ENCODE measurements around the gene EHD1.

The EHD1 gene

GRCh38 chr11:64856382-64857227 lies 21.8 kb downstream of the EHD1 start:
- Histone ChIP-seq H3K9me2 (replicated peaks; ENCODE audit: insufficient read depth, low read length) (no peaks in the 10 kb centered on the region), H3K4me3 (ENCODE audit: low read length) (no peak overlapping the region), H3K27me3 (replicated peaks; ENCODE audit: insufficient read depth, low read length) (no peaks in the 10 kb centered on the region), H3K9ac (ENCODE audit: low read length) (no peak overlapping the region), H3K79me2 (ENCODE audit: low read length) (peaks cover 20% of the 10 kb centered on the region), H3K4me1 (ENCODE audit: low read length) (peaks cover 49% of the 10 kb centered on the region), H3K9me3 (replicated peaks; ENCODE audit: insufficient read depth, low read length) (no peaks in the 10 kb centered on the region), H3F3A (ENCODE audit: insufficient read depth, low read length) (peaks cover 30% of the 10 kb centered on the region), H3K27ac (ENCODE audit: low read length) (no peak overlapping the region), H2AFZ (ENCODE audit: low read length) (no peak overlapping the region), H4K20me1 (ENCODE audit: insufficient read depth, low read length) (no peaks in the 10 kb centered on the region), H3K4me2 (ENCODE audit: low read depth, low read length) (no peak overlapping the region), H3K36me3 (replicated peaks; ENCODE audit: insufficient read depth, low read length) (0 out of 2 replicates have a peak, but pooled peaks cover 5% of the 10 kb centered on the region)
- TF ChIP-seq EZH2phosphoT487 (IDR thresholded peaks at IDR 0.05; ENCODE audit: low read length) (no peak), EZH2 (optimal IDR thresholded peaks at IDR 0.05; ENCODE audit: low read depth, low read length) (no peak), CTCF (IDR thresholded peaks at IDR 0.05; ENCODE audit: low read length) (no peak)
- DNase-seq: no peak

GRCh38 chr11:64855596-64856304 lies 22.7 kb downstream of the EHD1 start:
- H3K9ac ChIP-seq (ENCODE audit: low read length): no peak overlapping the region
- 0 out of 2 replicates have a peak, but pooled peaks cover 5% of the 10 kb centered on the region for H3K36me3 ChIP-seq (replicated peaks; ENCODE audit: insufficient read depth, low read length)
- TF ChIP-seq EZH2 (optimal IDR thresholded peaks at IDR 0.05; ENCODE audit: low read depth, low read length) (no peak), CTCF (IDR thresholded peaks at IDR 0.05; ENCODE audit: low read length) (no peak), EZH2phosphoT487 (IDR thresholded peaks at IDR 0.05; ENCODE audit: low read length) (no peak)
- H3K4me3 ChIP-seq (ENCODE audit: low read length): no peak overlapping the region
- H3K4me2 ChIP-seq (ENCODE audit: low read depth, low read length): no peak overlapping the region
- no peak for DNase-seq
- H3K9me3 ChIP-seq (replicated peaks; ENCODE audit: insufficient read depth, low read length): no peaks in the 10 kb centered on the region
- H4K20me1 ChIP-seq (ENCODE audit: insufficient read depth, low read length): no peaks in the 10 kb centered on the region
- no peaks in the 10 kb centered on the region for H3K9me2 ChIP-seq (replicated peaks; ENCODE audit: insufficient read depth, low read length)
- H3K27me3 ChIP-seq (replicated peaks; ENCODE audit: insufficient read depth, low read length): no peaks in the 10 kb centered on the region
- no peak overlapping the region for H2AFZ ChIP-seq (ENCODE audit: low read length)
- H3K79me2 ChIP-seq (ENCODE audit: low read length): peaks cover 13% of the 10 kb centered on the region
- peaks cover 37% of the 10 kb centered on the region for H3F3A ChIP-seq (ENCODE audit: insufficient read depth, low read length)
- no peak overlapping the region for H3K27ac ChIP-seq (ENCODE audit: low read length)
- H3K4me1 ChIP-seq (ENCODE audit: low read length): peaks cover 45% of the 10 kb centered on the region

- Histone ChIP-seq H3K9ac (ENCODE audit: low read length) (no peak overlapping the region), H3K9me2 (replicated peaks; ENCODE audit: insufficient read depth, low read length) (no peaks in the 10 kb centered on the region), H2AFZ (ENCODE audit: low read length) (no peak overlapping the region), H3K9me3 (replicated peaks; ENCODE audit: insufficient read depth, low read length) (no peaks in the 10 kb centered on the region), H3F3A (ENCODE audit: insufficient read depth, low read length) (peaks cover 36% of the 10 kb centered on the region), H3K4me2 (ENCODE audit: low read depth, low read length) (no peak overlapping the region), H3K4me3 (ENCODE audit: low read length) (no peak overlapping the region), H4K20me1 (ENCODE audit: insufficient read depth, low read length) (no peaks in the 10 kb centered on the region), H3K27ac (ENCODE audit: low read length) (no peak overlapping the region), H3K79me2 (ENCODE audit: low read length) (peaks cover 13% of the 10 kb centered on the region), H3K36me3 (replicated peaks; ENCODE audit: insufficient read depth, low read length) (0 out of 2 replicates have a peak, but pooled peaks cover 5% of the 10 kb centered on the region), H3K27me3 (replicated peaks; ENCODE audit: insufficient read depth, low read length) (no peaks in the 10 kb centered on the region), H3K4me1 (ENCODE audit: low read length) (peaks cover 46% of the 10 kb centered on the region)
- DNase-seq: no peak
- no peak for TF ChIP-seq EZH2phosphoT487 (IDR thresholded peaks at IDR 0.05; ENCODE audit: low read length)
- TF ChIP-seq CTCF (IDR thresholded peaks at IDR 0.05; ENCODE audit: low read length): no peak
- TF ChIP-seq EZH2 (optimal IDR thresholded peaks at IDR 0.05; ENCODE audit: low read depth, low read length): no peak
Measured at GRCh38 chr11:64854534-64855502, 23.6 kb downstream of the EHD1 start.

Measured in MM.1S (cell line).